Measurements from ENCODE around the gene LNPK. TPM values are rescaled to one million over a fixed set of nuclear protein-coding genes. Genes with fewer than 3 reads are reported as not detected.
A peak's percentile ranks its signal among the peaks of the same experiment; 100 is the strongest.

LNPK gene
- total and polyA plus RNA-seq, 2 experiments from 2014 or later, result 15.4 to 48.5 TPM

DNA sequence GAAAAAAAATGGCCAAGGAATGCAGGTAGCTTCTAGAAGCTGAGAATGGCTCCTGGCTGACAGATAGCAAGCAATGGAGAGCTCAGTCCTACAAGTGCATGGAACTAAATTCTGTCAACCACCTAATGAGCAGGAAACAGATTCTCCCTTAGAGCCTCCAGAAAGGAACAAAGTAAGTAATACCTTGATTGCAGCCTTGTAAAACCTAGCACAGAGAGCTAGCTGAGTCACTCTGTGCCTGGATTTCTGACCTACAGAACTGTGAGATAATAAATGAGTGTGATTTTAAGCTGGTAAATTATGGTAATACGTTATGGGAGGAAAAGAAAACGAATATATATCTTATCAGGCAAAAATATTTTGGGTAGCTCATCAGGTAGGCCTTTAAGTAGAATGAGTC lies 7.4 kb upstream of the LNPK start:
- no peaks in the 10 kb centered on the region for H3K79me2 ChIP-seq
- no peaks in the 10 kb centered on the region for H3K9me3 ChIP-seq (ENCODE audit: low read depth)
- no peaks in the 10 kb centered on the region for H3K9me2 ChIP-seq (replicated peaks; ENCODE audit: insufficient read depth)
- H3K36me3 ChIP-seq (replicated peaks; ENCODE audit: insufficient read depth, low read depth), result no peaks in the 10 kb centered on the region
- H3K4me2 ChIP-seq, result no peak overlapping the region
- no peaks in the 10 kb centered on the region for H3K4me1 ChIP-seq (ENCODE audit: insufficient read depth)
- 61% methylated on average over 2 of the region's 2 CpGs for WGBS (ENCODE audit: low lambda C conversion rate, missing lambda C conversion rate)
- TF ChIP-seq, protein P1, sequence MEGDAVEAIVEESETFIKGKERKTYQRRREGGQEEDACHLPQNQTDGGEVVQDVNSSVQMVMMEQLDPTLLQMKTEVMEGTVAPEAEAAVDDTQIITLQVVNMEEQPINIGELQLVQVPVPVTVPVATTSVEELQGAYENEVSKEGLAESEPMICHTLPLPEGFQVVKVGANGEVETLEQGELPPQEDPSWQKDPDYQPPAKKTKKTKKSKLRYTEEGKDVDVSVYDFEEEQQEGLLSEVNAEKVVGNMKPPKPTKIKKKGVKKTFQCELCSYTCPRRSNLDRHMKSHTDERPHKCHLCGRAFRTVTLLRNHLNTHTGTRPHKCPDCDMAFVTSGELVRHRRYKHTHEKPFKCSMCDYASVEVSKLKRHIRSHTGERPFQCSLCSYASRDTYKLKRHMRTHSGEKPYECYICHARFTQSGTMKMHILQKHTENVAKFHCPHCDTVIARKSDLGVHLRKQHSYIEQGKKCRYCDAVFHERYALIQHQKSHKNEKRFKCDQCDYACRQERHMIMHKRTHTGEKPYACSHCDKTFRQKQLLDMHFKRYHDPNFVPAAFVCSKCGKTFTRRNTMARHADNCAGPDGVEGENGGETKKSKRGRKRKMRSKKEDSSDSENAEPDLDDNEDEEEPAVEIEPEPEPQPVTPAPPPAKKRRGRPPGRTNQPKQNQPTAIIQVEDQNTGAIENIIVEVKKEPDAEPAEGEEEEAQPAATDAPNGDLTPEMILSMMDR (IDR thresholded peaks at IDR 0.05; ENCODE audit: poor library complexity), result no peak
- TF ChIP-seq EZH2 (IDR thresholded peaks at IDR 0.05; ENCODE audit: borderline replicate concordance) (no peak), EZH2phosphoT487 (IDR thresholded peaks at IDR 0.05; ENCODE audit: low read depth, severe bottlenecking, unreplicated experiment) (no peak)
- H3K4me3 ChIP-seq, result no peak overlapping the region
- H2AFZ ChIP-seq, result no peak overlapping the region
- DNase-seq (ENCODE audit: low spot score), result no peak
- no peaks in the 10 kb centered on the region for H3K27me3 ChIP-seq
- no peak overlapping the region for H3K27ac ChIP-seq
- H4K20me1 ChIP-seq (ENCODE audit: insufficient read depth, poor library complexity, severe bottlenecking), result no peaks in the 10 kb centered on the region

DNA sequence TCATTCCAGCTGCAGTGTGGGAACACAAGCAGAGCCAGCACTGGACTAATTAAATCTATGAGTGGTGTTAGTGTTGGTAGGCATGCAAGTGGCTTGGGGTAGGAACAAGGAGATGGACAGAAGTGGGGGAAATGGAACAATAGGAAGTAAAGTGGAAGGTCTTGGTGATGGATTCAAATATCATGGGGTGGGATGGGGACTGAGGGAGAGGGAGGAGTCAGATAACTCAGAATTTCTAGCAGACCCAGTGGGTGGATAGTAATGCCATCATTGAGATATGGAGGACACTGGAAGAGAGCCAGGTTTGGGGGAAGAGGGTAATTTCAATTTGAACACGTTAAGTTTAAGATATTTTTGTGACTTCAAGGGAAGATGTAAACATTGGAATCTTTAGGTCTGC lies 2.9 kb upstream of the LNPK start:
- no peak for TF ChIP-seq EZH2phosphoT487 (IDR thresholded peaks at IDR 0.05; ENCODE audit: low read depth, severe bottlenecking, unreplicated experiment)
- TF ChIP-seq EZH2 (IDR thresholded peaks at IDR 0.05; ENCODE audit: borderline replicate concordance), result no peak
- TF ChIP-seq, protein P1 (IDR thresholded peaks at IDR 0.05; ENCODE audit: poor library complexity), result no peak
- no peaks in the 10 kb centered on the region for H3K27me3 ChIP-seq
- H3K4me2 ChIP-seq, result peak overlapping the region; percentile 84
- no peak overlapping the region for H3K27ac ChIP-seq
- peaks cover 23% of the 10 kb centered on the region for H3K79me2 ChIP-seq
- no peaks in the 10 kb centered on the region for H3K9me3 ChIP-seq (ENCODE audit: low read depth)
- H2AFZ ChIP-seq, result no peak overlapping the region
- H3K4me1 ChIP-seq (ENCODE audit: insufficient read depth), result peaks cover 8% of the 10 kb centered on the region
- no peaks in the 10 kb centered on the region for H3K9me2 ChIP-seq (replicated peaks; ENCODE audit: insufficient read depth)
- no peaks in the 10 kb centered on the region for H3K36me3 ChIP-seq (replicated peaks; ENCODE audit: insufficient read depth, low read depth)
- no peak for DNase-seq (ENCODE audit: low spot score)
- H3K4me3 ChIP-seq, result no peak overlapping the region
- 69% methylated on average over 1 of the region's 1 CpG for WGBS (ENCODE audit: low lambda C conversion rate, missing lambda C conversion rate)
- no peaks in the 10 kb centered on the region for H4K20me1 ChIP-seq (ENCODE audit: insufficient read depth, poor library complexity, severe bottlenecking)

DNA sequence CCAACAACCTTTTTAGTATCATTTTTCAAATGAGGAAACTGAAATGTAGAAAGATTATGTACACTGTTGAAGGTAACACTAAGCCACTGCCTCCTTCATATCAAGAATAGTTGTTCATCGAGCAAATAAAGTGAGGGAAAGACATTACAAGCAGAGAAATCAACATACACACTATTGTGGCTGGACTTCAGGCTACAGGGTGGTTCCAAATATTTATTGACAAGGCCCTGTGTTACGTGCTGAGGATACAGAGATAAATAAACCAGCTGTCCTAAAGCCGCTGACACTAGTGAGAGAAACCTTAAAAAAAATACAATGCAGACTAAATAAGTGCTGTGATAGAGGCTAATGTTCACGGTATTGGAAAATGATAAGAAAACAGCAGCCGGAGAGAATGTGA lies 1.9 kb upstream of the LNPK start:
- H3K4me2 ChIP-seq, result peak overlapping the region; percentile 84
- DNase-seq (ENCODE audit: low spot score), result no peak
- H3K79me2 ChIP-seq, result peaks cover 33% of the 10 kb centered on the region
- H3K36me3 ChIP-seq (replicated peaks; ENCODE audit: insufficient read depth, low read depth), result no peaks in the 10 kb centered on the region
- H4K20me1 ChIP-seq (ENCODE audit: insufficient read depth, poor library complexity, severe bottlenecking), result no peaks in the 10 kb centered on the region
- H3K4me1 ChIP-seq (ENCODE audit: insufficient read depth), result peaks cover 8% of the 10 kb centered on the region
- peak overlapping the region; percentile 40 for H3K4me3 ChIP-seq
- peak overlapping the region; percentile 30 for H2AFZ ChIP-seq
- WGBS (ENCODE audit: low lambda C conversion rate, missing lambda C conversion rate), result 29% methylated on average over 5 of the region's 5 CpGs
- H3K27me3 ChIP-seq, result no peaks in the 10 kb centered on the region
- H3K9me2 ChIP-seq (replicated peaks; ENCODE audit: insufficient read depth), result no peaks in the 10 kb centered on the region
- H3K9me3 ChIP-seq (ENCODE audit: low read depth), result no peaks in the 10 kb centered on the region
- H3K27ac ChIP-seq, result peak overlapping the region; percentile 64
- TF ChIP-seq, protein P1 (IDR thresholded peaks at IDR 0.05; ENCODE audit: poor library complexity), result no peak
- TF ChIP-seq EZH2 (IDR thresholded peaks at IDR 0.05; ENCODE audit: borderline replicate concordance), result no peak
- no peak for TF ChIP-seq EZH2phosphoT487 (IDR thresholded peaks at IDR 0.05; ENCODE audit: low read depth, severe bottlenecking, unreplicated experiment)

All from hepatocyte (in vitro differentiated cells).